ENCODE results near the gene NUBP2.
A peak's percentile ranks its signal among the peaks of the same experiment; 100 is the strongest.

Gene NUBP2

GRCh38 chr16:1768767-1769401, 13.9 kb upstream of the NUBP2 start:
- no peak for DNase-seq (ENCODE audit: low read depth)
- H3K4me3 ChIP-seq (ENCODE audit: control insufficient read depth, low read depth, low read length), result no peak overlapping the region
- no peak for TF ChIP-seq CTCF (conservative IDR thresholded peaks at IDR 0.05; ENCODE audit: control insufficient read depth, insufficient read depth, low read depth, low read length)

- H3K4me3 ChIP-seq (ENCODE audit: control insufficient read depth, low read depth, low read length), result peak overlapping the region; percentile 69
- DNase-seq (ENCODE audit: low read depth), result no peak
- no peak for TF ChIP-seq CTCF (conservative IDR thresholded peaks at IDR 0.05; ENCODE audit: control insufficient read depth, insufficient read depth, low read depth, low read length)
These were observed 13.1 kb upstream of the NUBP2 start for GRCh38 chr16:1769402-1770300.

- H3K4me3 ChIP-seq (ENCODE audit: control insufficient read depth, low read depth, low read length), result peak overlapping the region; percentile 69
- peak; percentile 75 for DNase-seq (ENCODE audit: low read depth)
- no peak for TF ChIP-seq CTCF (conservative IDR thresholded peaks at IDR 0.05; ENCODE audit: control insufficient read depth, insufficient read depth, low read depth, low read length)
These were observed 12.2 kb upstream of the NUBP2 start for GRCh38 chr16:1770328-1771187.

- peak within 1 kb of the TSS; percentile 69 for H3K4me3 ChIP-seq (ENCODE audit: control insufficient read depth, low read depth, low read length)
- no peak for TF ChIP-seq CTCF (conservative IDR thresholded peaks at IDR 0.05; ENCODE audit: control insufficient read depth, insufficient read depth, low read depth, low read length)
- peak; percentile 52 for DNase-seq (ENCODE audit: low read depth)
These were observed 11.4 kb upstream of the NUBP2 start, which contains the start of gene NME3 for GRCh38 chr16:1771188-1771863. TSS of gene NME3 (minus strand) at chr16:1771543. CDS start at chr16:1771534, 9 bp downstream.

- no peak for DNase-seq (ENCODE audit: low read depth)
- H3K4me3 ChIP-seq (ENCODE audit: control insufficient read depth, low read depth, low read length), result peak overlapping the region; percentile 69
- no peak for TF ChIP-seq CTCF (conservative IDR thresholded peaks at IDR 0.05; ENCODE audit: control insufficient read depth, insufficient read depth, low read depth, low read length)
These were observed 10.8 kb upstream of the NUBP2 start for GRCh38 chr16:1771864-1772361.
